DND-41 (cell line): ENCODE measurements around the gene CCDC167.

Experiments used
- EZH2 ChIP-seq: IDR thresholded peaks from 3 replicates; pipeline ENCODE4 v1.6.1; 2012; ENCODE audit warnings: borderline replicate concordance, low read depth, mild to moderate bottlenecking, moderate library complexity, low read length, inconsistent platforms; ENCODE audit not compliant: severe bottlenecking
- TF ChIP-seq, protein P1 (sequence below): IDR thresholded peaks from 2 replicates; pipeline ENCODE4 v1.5.1; 2012; ENCODE audit warnings: borderline replicate concordance, low read length, moderate library complexity, mild to moderate bottlenecking; ENCODE audit not compliant: poor library complexity, severe bottlenecking; ENCODE audit errors: extremely low read depth

DNA sequence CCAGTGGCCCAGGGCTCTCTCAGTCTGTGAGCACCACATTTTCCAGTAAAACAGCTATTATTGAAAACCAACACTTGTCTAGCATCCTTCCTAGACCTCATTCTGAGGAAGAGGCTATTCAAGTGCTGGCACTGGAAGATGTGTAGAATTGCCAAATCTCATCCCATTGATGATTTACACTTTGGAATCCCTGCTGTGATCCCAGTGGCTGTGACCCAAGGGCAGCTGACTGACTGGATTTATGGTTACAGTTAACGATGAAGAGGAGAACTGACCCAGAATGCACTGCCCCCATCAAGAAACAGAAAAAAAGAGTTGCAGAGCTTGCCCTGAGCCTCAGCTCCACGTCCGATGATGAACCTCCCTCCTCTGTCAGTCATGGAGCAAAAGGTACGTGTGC, 64.3 kb downstream of the CCDC167 start:
- TF ChIP-seq, protein P1, sequence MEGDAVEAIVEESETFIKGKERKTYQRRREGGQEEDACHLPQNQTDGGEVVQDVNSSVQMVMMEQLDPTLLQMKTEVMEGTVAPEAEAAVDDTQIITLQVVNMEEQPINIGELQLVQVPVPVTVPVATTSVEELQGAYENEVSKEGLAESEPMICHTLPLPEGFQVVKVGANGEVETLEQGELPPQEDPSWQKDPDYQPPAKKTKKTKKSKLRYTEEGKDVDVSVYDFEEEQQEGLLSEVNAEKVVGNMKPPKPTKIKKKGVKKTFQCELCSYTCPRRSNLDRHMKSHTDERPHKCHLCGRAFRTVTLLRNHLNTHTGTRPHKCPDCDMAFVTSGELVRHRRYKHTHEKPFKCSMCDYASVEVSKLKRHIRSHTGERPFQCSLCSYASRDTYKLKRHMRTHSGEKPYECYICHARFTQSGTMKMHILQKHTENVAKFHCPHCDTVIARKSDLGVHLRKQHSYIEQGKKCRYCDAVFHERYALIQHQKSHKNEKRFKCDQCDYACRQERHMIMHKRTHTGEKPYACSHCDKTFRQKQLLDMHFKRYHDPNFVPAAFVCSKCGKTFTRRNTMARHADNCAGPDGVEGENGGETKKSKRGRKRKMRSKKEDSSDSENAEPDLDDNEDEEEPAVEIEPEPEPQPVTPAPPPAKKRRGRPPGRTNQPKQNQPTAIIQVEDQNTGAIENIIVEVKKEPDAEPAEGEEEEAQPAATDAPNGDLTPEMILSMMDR, result no peak
- TF ChIP-seq EZH2, result no peak
